HepG2 (cell line): Measurements from ENCODE around the gene KATNAL2. TPM values are rescaled to one million over a fixed set of nuclear protein-coding genes. Genes with fewer than 3 reads are reported as not detected.

ENCODE experiments used
- ATAC-seq: fragments of 200-7000 bp; cut with Tn5 transposase; 3 replicates; pipeline ENCODE4 v1.9.1; 2020; ENCODE audit warnings: mild to moderate bottlenecking, moderate library complexity
- BruUV-seq: library from RNA; stranded (reverse); fragments of 400-500 nt; replicated peaks from 2 replicates; lab custom pipeline; 2021; lab: Mats Ljungman, UMichigan
- CTCF ChIA-PET: fragments of 300-600 bp; formaldehyde crosslinking; extraction: SDS; loops from one replicate; lab custom pipeline; 2021; ENCODE audit warnings: low total read pairs, inconsistent platforms, low intra/inter-chr PET ratio; lab: Yijun Ruan, JAX
- POLR2A ChIA-PET: fragments of 350-600 bp; sonication (Branson Sonifier 250); formaldehyde crosslinking; loops from one replicate; lab custom pipeline; 2020; ENCODE audit warnings: antibody characterized with exemption, inconsistent platforms; lab: Yijun Ruan, JAX
- DNase-seq: peaks from one replicate; pipeline ENCODE4 v3.0.0-alpha.2; 2015; ENCODE audit warnings: low spot score
- FAIRE-seq: peaks from 3 replicates; lab custom pipeline; 2011; peaks lifted over from hg19 to GRCh38; lab: Jason Lieb, UNC
- H2AFZ ChIP-seq: one replicate; pipeline ENCODE4 v1.6.1; 2011; ENCODE audit warnings: low read length, inconsistent platforms
- H3K27ac ChIP-seq: fragments of 300-600 bp; 3 replicates; pipeline ENCODE4 v1.8.0; 2011; ENCODE audit warnings: mixed run types, mild to moderate bottlenecking, mixed read lengths, low read length, inconsistent platforms; ENCODE audit not compliant: insufficient read depth; ENCODE audit errors: extremely low read length
- H3K27me3 ChIP-seq, 2 experiments: fragments of 200-600 bp in 1 of 2; 2 replicates in 1 of 2; 3 replicates in 1 of 2; pipeline versions ENCODE4 v1.6.0 to v1.8.0; 2011; ENCODE audit warnings: low read length in 2 of 2, mild to moderate bottlenecking in 2 of 2, moderate library complexity in 2 of 2, inconsistent platforms in 1 of 2; ENCODE audit not compliant: insufficient read depth in 2 of 2, control insufficient read depth in 1 of 2
- H3K36me3 ChIP-seq, 2 experiments: fragments of 200-600 bp in 1 of 2; replicated peaks in 1 of 2; 2 replicates in 1 of 2; 3 replicates in 1 of 2; pipeline versions ENCODE4 v1.5.1 to v1.8.0; 2011; ENCODE audit warnings: low read length in 2 of 2, inconsistent platforms in 1 of 2; ENCODE audit not compliant: insufficient read depth in 2 of 2, control insufficient read depth in 1 of 2
- H3K4me1 ChIP-seq: 2 replicates; pipeline ENCODE4 v1.5.1; 2012; ENCODE audit warnings: low read length, inconsistent platforms; ENCODE audit not compliant: insufficient read depth
- H3K4me2 ChIP-seq: 2 replicates; pipeline ENCODE4 v1.6.0; 2011; ENCODE audit warnings: low read depth, low read length, inconsistent platforms
- H3K4me3 ChIP-seq, 3 experiments: fragments of 200-600 bp in 1 of 3; sonication (generic), shearing (Covaris generic) in 1 of 3; replicated peaks in 1 of 3; 2 replicates each; pipeline ENCODE4 v1.5.1; 2011 to 2016; ENCODE audit warnings: low read length in 3 of 3, inconsistent platforms in 2 of 3, low read depth in 2 of 3, mild to moderate bottlenecking in 2 of 3, control low read depth in 1 of 3, mixed read lengths in 1 of 3; ENCODE audit not compliant: insufficient read depth in 1 of 3
- H3K79me2 ChIP-seq: one replicate; pipeline ENCODE4 v1.6.1; 2011; ENCODE audit warnings: low read length, inconsistent platforms; ENCODE audit not compliant: insufficient read depth
- H3K9ac ChIP-seq: 2 replicates; pipeline ENCODE4 v1.6.0; 2011; ENCODE audit warnings: mild to moderate bottlenecking, low read depth, low read length, inconsistent platforms; ENCODE audit not compliant: insufficient read depth
- H3K9me3 ChIP-seq: 2 replicates; pipeline ENCODE4 v1.5.1; 2012; ENCODE audit warnings: mild to moderate bottlenecking, low read length
- H4K20me1 ChIP-seq: 2 replicates; pipeline ENCODE4 v1.6.0; 2011; ENCODE audit warnings: inconsistent platforms, mild to moderate bottlenecking, low read length, moderate library complexity; ENCODE audit not compliant: insufficient read depth
- ZNF552 ChIP-seq: sonication (generic); formaldehyde crosslinking; IDR thresholded peaks from 2 replicates; pipeline ENCODE4 v1.9.0; 2022; ENCODE audit warnings: missing genetic modification reagents, mild to moderate bottlenecking, borderline replicate concordance
- in situ Hi-C: cut with HindIII; loops from 2 replicates; pipeline ENCODE4 v1.10.0; 2017; ENCODE audit warnings: low pct_unique_long_range_greater_than_20kb; ENCODE audit not compliant: extremely low pct_ligation_motif_present
- intact Hi-C: fragments of 100-400 bp; cut with micrococcal nuclease; formaldehyde crosslinking; loops from one replicate; pipeline ENCODE4 v1.10.0; 2022; ENCODE audit not compliant: unreplicated experiment
- polyA plus RNA-seq, 8 experiments: library from polyadenylated mRNA; depleted of rRNA in 3 of 8; stranded (reverse) in 7 of 8; unstranded in 1 of 8; fragments of >200 nt; fragmentation: Illumina TruSeq in 4 of 8; extraction: Trizol in 4 of 8; gene quantifications; 2 replicates each; pipeline versions ENCODE4 v1.2.1 to v1.2.3, GENCODE V29; 2011 to 2016; ENCODE audit warnings: low read depth in 4 of 8, missing spikeins in 1 of 8, mixed read lengths in 1 of 8; ENCODE audit not compliant: insufficient read depth in 1 of 8
- small RNA-seq, 3 experiments: library from RNA; depleted of rRNA; stranded (forward); fragments of <200 nt; gene quantifications; one replicate each; pipeline ENCODE3, GENCODE V24; 2012; ENCODE audit warnings: low read depth in 2 of 3, low replicate concordance in 1 of 3; ENCODE audit not compliant: insufficient read length in 3 of 3, insufficient read depth in 2 of 3
- total RNA-seq, 5 experiments: library from RNA; depleted of rRNA; stranded (reverse); fragments of >200 nt; fragmentation: Illumina TruSeq; extraction: Trizol; gene quantifications; 2 replicates each; pipeline ENCODE4 v1.2.3, GENCODE V29; 2016; ENCODE audit warnings: low read depth in 1 of 5

Gene KATNAL2
- total and polyA plus RNA-seq, 2 of the 13 experiments (the other 11 are each of a cell fraction or from before 2014, with no cell fraction given) = not detected

DNA sequence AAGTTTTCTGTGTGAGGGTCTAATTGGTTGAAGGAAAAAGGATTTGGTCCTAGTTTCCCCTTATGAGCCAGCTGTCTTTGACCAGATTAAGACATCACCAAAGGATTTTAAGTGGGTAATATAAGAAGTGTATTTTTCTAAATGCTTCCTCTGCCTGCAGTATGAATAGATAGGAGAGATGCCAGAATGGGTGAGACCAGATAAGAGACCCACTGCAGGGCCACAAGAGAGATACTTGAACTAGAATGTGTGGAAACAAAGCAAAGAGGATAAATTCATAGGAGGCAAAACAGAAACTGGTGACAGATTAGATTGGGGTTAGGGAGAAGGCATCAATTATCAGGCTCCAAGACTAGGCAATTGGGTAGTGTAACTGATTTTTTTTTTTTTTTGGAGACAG, 234.0 kb downstream of the KATNAL2 start:
- CTCF ChIA-PET = no interaction called here
- TF ChIP-seq ZNF552 (CRISPR knock-in tag) = no peak
- ATAC-seq (no peak), FAIRE-seq (no peak), DNase-seq (no peak)
- no TSS peak for BruUV-seq
- no peak overlapping the region for H2AFZ ChIP-seq
- H3K27ac ChIP-seq = no peak overlapping the region
- H3K9ac ChIP-seq = peak overlapping the region; percentile 92; the same call in 1 of the 2 replicates
- H3K4me1 ChIP-seq = peaks cover 33% of the 10 kb centered on the region
- POLR2A ChIA-PET = interaction anchor here (1.2 to 2.4 kb wide), 4 partner anchors 8 to 49 kb away, joined by 3 to 9 read pairs (median 8); no protein-coding TSS in a partner anchor
- H3K4me3 ChIP-seq = peak overlapping the region; percentile 63 to 87 (median 75)
- in situ Hi-C loops = no loop called here
- no peaks in the 10 kb centered on the region for H4K20me1 ChIP-seq
- H3K36me3 ChIP-seq = peaks cover 2 to 8% of the 10 kb centered on the region in 2 experiments; a peak in 3 of 5 replicates
- no peaks in the 10 kb centered on the region; a peak in 1 of 5 replicates for H3K27me3 ChIP-seq
- H3K4me2 ChIP-seq = peak overlapping the region; percentile 92
- intact Hi-C loops = no loop called here
- no peaks in the 10 kb centered on the region for H3K9me3 ChIP-seq
- peaks cover 31% of the 10 kb centered on the region for H3K79me2 ChIP-seq

Small RNA genes lying within 50 kb of the gene (small RNA-seq; reads per million reads assigned to genes)
- gene AC012254.4 = 0 reads per million in 3 experiments

Other genes with a start within 250 kb of the KATNAL2 start
- 0.07 and 0.08 TPM in 2 replicates for gene ST8SIA5, start 160.5 kb upstream of the KATNAL2 start, total RNA-seq (2016; rRNA removed; fragmentation: Illumina TruSeq; extraction: Trizol)
- 0.20 and 0.76 TPM in 2 replicates for gene ST8SIA5, start 160.5 kb upstream of the KATNAL2 start, polyA plus RNA-seq (2011; rRNA removed)
- gene PIAS2, start 95 bp upstream of the KATNAL2 start, total RNA-seq (2016; rRNA removed; fragmentation: Illumina TruSeq; extraction: Trizol) = 12.1 and 12.2 TPM in 2 replicates
- gene PIAS2, start 95 bp upstream of the KATNAL2 start, polyA plus RNA-seq (2011; rRNA removed) = 9.7 and 12.7 TPM in 2 replicates
- gene ELOA2, start 118.0 kb downstream of the KATNAL2 start, total RNA-seq (2016; rRNA removed; fragmentation: Illumina TruSeq; extraction: Trizol) = not detected in 2 replicates
- not detected in 2 replicates for gene ELOA2, start 118.0 kb downstream of the KATNAL2 start, polyA plus RNA-seq (2011; rRNA removed)
- gene HDHD2, start 232.9 kb downstream of the KATNAL2 start, total RNA-seq (2016; rRNA removed; fragmentation: Illumina TruSeq; extraction: Trizol) = 34.7 and 44.4 TPM in 2 replicates
- 10.0 and 10.2 TPM in 2 replicates for gene HDHD2, start 232.9 kb downstream of the KATNAL2 start, polyA plus RNA-seq (2011; rRNA removed)